Liver (tissue), 9 donors: Measurements from ENCODE around the gene KIAA1217. TPM values are rescaled to one million over a fixed set of nuclear protein-coding genes. Genes with fewer than 3 reads are reported as not detected.

Experiments used
- DNase-seq: peaks from one replicate; pipeline ENCODE4 v3.0.0-alpha.2; 2017; ENCODE audit warnings: low spot score
- H3K27ac ChIP-seq, 2 donors: one replicate each; pipeline ENCODE4 v1.7.0; 2013; ENCODE audit warnings: inconsistent platforms in 2 of 2, low read length in 2 of 2, control low read depth in 1 of 2, low read depth in 1 of 2, mild to moderate bottlenecking in 1 of 2
- H3K27me3 ChIP-seq, 4 donors: one replicate each; pipeline versions ENCODE4 v1.6.1 to v1.7.0; 2013; ENCODE audit warnings: low read length in 3 of 4, inconsistent platforms in 1 of 4, mild to moderate bottlenecking in 1 of 4, moderate library complexity in 1 of 4; ENCODE audit not compliant: control insufficient read depth in 4 of 4, insufficient read depth in 4 of 4
- H3K36me3 ChIP-seq, 4 donors: one replicate each; pipeline versions ENCODE4 v1.6.1 to v1.7.0; 2013; ENCODE audit warnings: low read length in 3 of 4, mild to moderate bottlenecking in 3 of 4, low read depth in 1 of 4, moderate library complexity in 1 of 4; ENCODE audit not compliant: control insufficient read depth in 4 of 4, insufficient read depth in 3 of 4
- H3K4me1 ChIP-seq, 4 donors: one replicate each; pipeline versions ENCODE4 v1.6.1 to v1.7.0; 2013; ENCODE audit warnings: low read length in 3 of 4, mild to moderate bottlenecking in 3 of 4, moderate library complexity in 1 of 4; ENCODE audit not compliant: control insufficient read depth in 4 of 4, insufficient read depth in 4 of 4
- H3K4me3 ChIP-seq, 3 donors: one replicate each; pipeline versions ENCODE4 v1.6.1 to v1.7.0; 2013; ENCODE audit warnings: low read length in 3 of 3, control low read depth in 1 of 3, low read depth in 1 of 3, mild to moderate bottlenecking in 1 of 3
- H3K9ac ChIP-seq, 2 donors: one replicate each; pipeline ENCODE4 v1.7.0; 2013; ENCODE audit warnings: low read length in 2 of 2, mild to moderate bottlenecking in 2 of 2, moderate library complexity in 2 of 2, control low read depth in 1 of 2, low read depth in 1 of 2
- H3K9me3 ChIP-seq, 4 donors: one replicate each; pipeline versions ENCODE4 v1.6.1 to v1.7.0; 2013; ENCODE audit warnings: low read length in 3 of 4; ENCODE audit not compliant: control insufficient read depth in 4 of 4
- ATF3 ChIP-seq: IDR thresholded peaks from 2 replicates; pipeline ENCODE4 v1.6.1; 2016; ENCODE audit warnings: antibody characterized with exemption
- CTCF ChIP-seq: fragments of 150-350 bp; IDR thresholded peaks from 2 replicates; pipeline ENCODE4 v1.5.1; 2017; ENCODE audit warnings: improper control_type of control experiment, low read depth, low read length; ENCODE audit not compliant: missing input control
- EGR1 ChIP-seq, 2 donors: IDR thresholded peaks; 2 replicates each; pipeline ENCODE4 v1.6.1; 2016 to 2018; ENCODE audit warnings: antibody characterized with exemption in 2 of 2, low read depth in 2 of 2
- FOXA2 ChIP-seq: IDR thresholded peaks from 2 replicates; pipeline ENCODE4 v1.6.1; 2016; ENCODE audit warnings: antibody characterized with exemption
- GABPA ChIP-seq, 2 donors: IDR thresholded peaks in 1 of 2; conservative IDR thresholded peaks in 1 of 2; 2 replicates each; pipeline ENCODE4 v1.6.1; 2016; ENCODE audit warnings: antibody characterized with exemption in 2 of 2, mild to moderate bottlenecking in 1 of 2, moderate library complexity in 1 of 2
- HNF4A ChIP-seq, 2 donors: conservative IDR thresholded peaks; 2 replicates each; pipeline ENCODE4 v1.6.1; 2016; ENCODE audit warnings: antibody characterized with exemption in 2 of 2, mild to moderate bottlenecking in 2 of 2
- HNF4G ChIP-seq: IDR thresholded peaks from 2 replicates; pipeline ENCODE4 v1.6.1; 2016; ENCODE audit warnings: antibody characterized with exemption
- JUND ChIP-seq, 2 donors: IDR thresholded peaks; 2 replicates each; pipeline ENCODE4 v1.6.1; 2016; ENCODE audit warnings: antibody characterized with exemption in 2 of 2
- MAX ChIP-seq: IDR thresholded peaks from 2 replicates; pipeline ENCODE4 v1.6.1; 2016; ENCODE audit warnings: antibody characterized with exemption
- NR2F2 ChIP-seq: IDR thresholded peaks from 2 replicates; pipeline ENCODE4 v1.6.1; 2016; ENCODE audit warnings: antibody characterized with exemption
- RAD21 ChIP-seq, 2 donors: IDR thresholded peaks; 2 replicates each; pipeline ENCODE4 v1.6.1; 2016; ENCODE audit warnings: antibody characterized with exemption in 2 of 2, mild to moderate bottlenecking in 2 of 2
- REST ChIP-seq: IDR thresholded peaks from 2 replicates; pipeline ENCODE4 v1.6.1; 2016; ENCODE audit warnings: antibody characterized with exemption, mild to moderate bottlenecking
- RXRA ChIP-seq, 2 donors: IDR thresholded peaks; 2 replicates each; pipeline ENCODE4 v1.6.1; 2017 to 2018; ENCODE audit warnings: antibody characterized with exemption in 2 of 2, mild to moderate bottlenecking in 1 of 2
- SP1 ChIP-seq: IDR thresholded peaks from 2 replicates; pipeline ENCODE4 v1.6.1; 2018; ENCODE audit warnings: antibody characterized with exemption, mild to moderate bottlenecking
- TAF1 ChIP-seq: conservative IDR thresholded peaks from 2 replicates; pipeline ENCODE4 v1.6.1; 2016; ENCODE audit warnings: antibody characterized with exemption, mild to moderate bottlenecking
- WGBS: extraction: QIAGEN DNeasy Blood & Tissue Kit; methylation state at CpG from one replicate; pipeline ENCODE4 v1.1.7; 2013; 5-methylcytosine and 5-hydroxymethylcytosine counted together
- polyA plus RNA-seq, 2 donors: library from polyadenylated mRNA; stranded (reverse) in 1 of 2; unstranded in 1 of 2; fragments of 200-250 nt in 1 of 2; fragments of >200 nt in 1 of 2; fragmentation: Nextera tagmentation in 1 of 2; extraction: Ambion mirVana in 1 of 2; gene quantifications; one replicate each; pipeline versions ENCODE4 v1.2.1 to v1.2.3, GENCODE V29; 2013 to 2015
- total RNA-seq, 2 donors: library from RNA; depleted of rRNA; stranded (reverse); fragments of >200 nt; gene quantifications; one replicate each; pipeline ENCODE4 v1.2.3, GENCODE V29; 2014
- donor health status: healthy.
- donor health status: healthy.
- donor health status: healthy.
- donor health status: healthy.
- donor health status: healthy.

The KIAA1217 gene
- total and polyA plus RNA-seq, 4 donors = 4.5 to 12.8 (median 6.8) TPM

- 91% methylated on average over 1 of the region's 1 CpG for WGBS
- Histone ChIP-seq H3K36me3 (no peaks in the 10 kb centered on the region), H3K27ac (no peak overlapping the region), H3K9ac (no peak overlapping the region), H3K4me1 (no peaks in the 10 kb centered on the region), H3K4me3 (no peak overlapping the region), H3K9me3 (no peaks in the 10 kb centered on the region), H3K27me3 (no peaks in the 10 kb centered on the region)
- TF ChIP-seq TAF1 (no peak), MAX (no peak), SP1 (no peak), FOXA2 (no peak), ATF3 (no peak), HNF4A (conservative IDR thresholded peaks at IDR 0.05) (no peak), RAD21 (IDR thresholded peaks at IDR 0.05) (no peak), GABPA (IDR thresholded peaks at IDR 0.05 in 1 of 2, conservative IDR thresholded peaks at IDR 0.05 in 1 of 2) (no peak)
- no peak for DNase-seq
Observed at GRCh38 chr10:24269476-24269875, 60.5 kb downstream of the KIAA1217 start.

GRCh38 chr10:24272374-24272773 lies 63.4 kb downstream of the KIAA1217 start:
- Histone ChIP-seq H3K4me3 (no peak overlapping the region), H3K9me3 (no peaks in the 10 kb centered on the region), H3K36me3 (no peaks in the 10 kb centered on the region), H3K27me3 (no peaks in the 10 kb centered on the region), H3K4me1 (no peaks in the 10 kb centered on the region), H3K27ac (no peak overlapping the region), H3K9ac (no peak overlapping the region)
- no peak for DNase-seq
- TF ChIP-seq ATF3 (no peak), EGR1 (IDR thresholded peaks at IDR 0.05; ENCODE audit: low read depth in 2 of 2) (no peak), TAF1 (no peak), MAX (no peak), GABPA (IDR thresholded peaks at IDR 0.05 in 1 of 2, conservative IDR thresholded peaks at IDR 0.05 in 1 of 2) (no peak), NR2F2 (no peak), CTCF (no peak)
- WGBS = 81% methylated on average over 7 of the region's 7 CpGs

- Histone ChIP-seq H3K36me3 (no peaks in the 10 kb centered on the region), H3K4me1 (no peaks in the 10 kb centered on the region), H3K9ac (no peak overlapping the region), H3K4me3 (no peak overlapping the region), H3K9me3 (peaks cover 0 to 5% (median 0%) of the 10 kb centered on the region in 4 donors), H3K27ac (no peak overlapping the region), H3K27me3 (no peaks in the 10 kb centered on the region)
- no peak for DNase-seq
- 88% methylated on average over 3 of the region's 3 CpGs for WGBS
- TF ChIP-seq SP1 = no peak
- no peak for TF ChIP-seq RXRA (IDR thresholded peaks at IDR 0.05)
- TF ChIP-seq REST = no peak
- no peak for TF ChIP-seq TAF1
- no peak for TF ChIP-seq HNF4G
- TF ChIP-seq JUND (IDR thresholded peaks at IDR 0.05) = no peak
- no peak for TF ChIP-seq RAD21 (IDR thresholded peaks at IDR 0.05)
- TF ChIP-seq EGR1 (IDR thresholded peaks at IDR 0.05; ENCODE audit: low read depth in 2 of 2) = no peak
Observed at GRCh38 chr10:24277277-24277676, 68.3 kb downstream of the KIAA1217 start.
